ENCODE measurements around the gene PROK1.

GRCh38 chr1:110412576-110412975 is 38.4 kb upstream of the PROK1 start:
- TF ChIP-seq CTCF (IDR thresholded peaks at IDR 0.05), result peak; percentile 68 to 92 (median 91)
- no peak for TF ChIP-seq EP300 (IDR thresholded peaks at IDR 0.05)

Measured in ovary (tissue), 3 donors.